ENCODE data around the gene GRAMD1B.

DNA sequence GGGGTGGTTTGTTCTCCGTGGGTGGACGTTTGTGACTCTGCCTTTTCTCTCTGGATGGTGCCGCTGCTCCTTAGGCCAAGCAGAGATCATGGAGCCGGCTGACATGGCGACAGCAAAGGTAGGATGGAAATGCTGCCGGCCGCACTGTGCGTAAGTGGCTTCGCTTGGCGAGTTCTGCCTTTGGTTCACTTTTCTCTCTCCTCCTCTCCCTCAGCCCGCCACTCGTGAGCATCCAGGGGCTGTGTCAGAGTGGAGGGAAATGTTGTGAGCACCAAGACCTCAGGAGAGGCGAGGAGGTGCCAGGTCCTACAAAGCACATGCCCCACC lies 80.5 kb downstream of the GRAMD1B start:
- TF ChIP-seq, protein P1, sequence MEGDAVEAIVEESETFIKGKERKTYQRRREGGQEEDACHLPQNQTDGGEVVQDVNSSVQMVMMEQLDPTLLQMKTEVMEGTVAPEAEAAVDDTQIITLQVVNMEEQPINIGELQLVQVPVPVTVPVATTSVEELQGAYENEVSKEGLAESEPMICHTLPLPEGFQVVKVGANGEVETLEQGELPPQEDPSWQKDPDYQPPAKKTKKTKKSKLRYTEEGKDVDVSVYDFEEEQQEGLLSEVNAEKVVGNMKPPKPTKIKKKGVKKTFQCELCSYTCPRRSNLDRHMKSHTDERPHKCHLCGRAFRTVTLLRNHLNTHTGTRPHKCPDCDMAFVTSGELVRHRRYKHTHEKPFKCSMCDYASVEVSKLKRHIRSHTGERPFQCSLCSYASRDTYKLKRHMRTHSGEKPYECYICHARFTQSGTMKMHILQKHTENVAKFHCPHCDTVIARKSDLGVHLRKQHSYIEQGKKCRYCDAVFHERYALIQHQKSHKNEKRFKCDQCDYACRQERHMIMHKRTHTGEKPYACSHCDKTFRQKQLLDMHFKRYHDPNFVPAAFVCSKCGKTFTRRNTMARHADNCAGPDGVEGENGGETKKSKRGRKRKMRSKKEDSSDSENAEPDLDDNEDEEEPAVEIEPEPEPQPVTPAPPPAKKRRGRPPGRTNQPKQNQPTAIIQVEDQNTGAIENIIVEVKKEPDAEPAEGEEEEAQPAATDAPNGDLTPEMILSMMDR (IDR thresholded peaks at IDR 0.05): no peak
- TF ChIP-seq POLR2A (IDR thresholded peaks at IDR 0.05): no peak
